ENCODE results near the gene CAPZB. TPM values are rescaled to one million over a fixed set of nuclear protein-coding genes. Genes with fewer than 3 reads are reported as not detected.

Gene CAPZB
- total RNA-seq, 1 donor from 2014 or later, result 403 TPM

- peak overlapping the region; percentile 95 for H3K27ac Mint-ChIP-seq (ENCODE audit: unreplicated experiment)
- H3K4me3 Mint-ChIP-seq (ENCODE audit: unreplicated experiment), result peak overlapping the region; percentile 62
- H3K36me3 Mint-ChIP-seq (ENCODE audit: unreplicated experiment), result peaks cover 4% of the 10 kb centered on the region
- TF ChIP-seq CTCF (IDR thresholded peaks at IDR 0.05), result peak; percentile 90
- peaks cover 73% of the 10 kb centered on the region for H3K4me1 Mint-ChIP-seq (ENCODE audit: unreplicated experiment)
- no peaks in the 10 kb centered on the region for H3K9me3 Mint-ChIP-seq (ENCODE audit: unreplicated experiment)
- H3K27me3 Mint-ChIP-seq (ENCODE audit: unreplicated experiment), result no peaks in the 10 kb centered on the region
- peak; percentile 87 for DNase-seq (ENCODE audit: extremely low spot score, unreplicated experiment)
These were observed 94.3 kb downstream of the CAPZB start for GRCh38 chr1:19390901-19391595.

- Mint-ChIP-seq H3K36me3 (ENCODE audit: unreplicated experiment) (peaks cover 6% of the 10 kb centered on the region), H3K4me3 (ENCODE audit: unreplicated experiment) (peak overlapping the region; percentile 10)
These were observed 95.0 kb downstream of the CAPZB start for GRCh38 chr1:19390166-19390850.

GRCh38 chr1:19388980-19389379, 96.4 kb downstream of the CAPZB start:
- Mint-ChIP-seq H3K36me3 (ENCODE audit: unreplicated experiment) (peaks cover 6% of the 10 kb centered on the region), H3K4me1 (ENCODE audit: unreplicated experiment) (peaks cover 82% of the 10 kb centered on the region), H3K27ac (ENCODE audit: unreplicated experiment) (no peak overlapping the region), H3K27me3 (ENCODE audit: unreplicated experiment) (no peaks in the 10 kb centered on the region), H3K9me3 (ENCODE audit: unreplicated experiment) (no peaks in the 10 kb centered on the region), H3K4me3 (ENCODE audit: unreplicated experiment) (no peak overlapping the region)
- no peak for DNase-seq (ENCODE audit: extremely low spot score, unreplicated experiment)
- no peak for TF ChIP-seq CTCF (IDR thresholded peaks at IDR 0.05)

More at GRCh38 chr1:19390166-19390850, 95.0 kb downstream of the CAPZB start:
- DNase-seq (ENCODE audit: extremely low spot score, unreplicated experiment), result no peak
- H3K27ac Mint-ChIP-seq (ENCODE audit: unreplicated experiment), result peak overlapping the region; percentile 95
- H3K27me3 Mint-ChIP-seq (ENCODE audit: unreplicated experiment), result no peaks in the 10 kb centered on the region
- TF ChIP-seq CTCF (IDR thresholded peaks at IDR 0.05), result no peak
- H3K9me3 Mint-ChIP-seq (ENCODE audit: unreplicated experiment), result no peaks in the 10 kb centered on the region
- peaks cover 73% of the 10 kb centered on the region for H3K4me1 Mint-ChIP-seq (ENCODE audit: unreplicated experiment)

- Mint-ChIP-seq H3K4me1 (ENCODE audit: unreplicated experiment) (peaks cover 80% of the 10 kb centered on the region), H3K27ac (ENCODE audit: unreplicated experiment) (peak overlapping the region; percentile 84), H3K27me3 (ENCODE audit: unreplicated experiment) (no peaks in the 10 kb centered on the region), H3K36me3 (ENCODE audit: unreplicated experiment) (peaks cover 13% of the 10 kb centered on the region), H3K9me3 (ENCODE audit: unreplicated experiment) (no peaks in the 10 kb centered on the region), H3K4me3 (ENCODE audit: unreplicated experiment) (no peak overlapping the region)
- TF ChIP-seq CTCF (IDR thresholded peaks at IDR 0.05), result no peak
- DNase-seq (ENCODE audit: extremely low spot score, unreplicated experiment), result no peak
These were observed 98.3 kb downstream of the CAPZB start for GRCh38 chr1:19387045-19387467.

GRCh38 chr1:19385869-19386591, 99.3 kb downstream of the CAPZB start:
- H3K4me3 Mint-ChIP-seq (ENCODE audit: unreplicated experiment), result no peak overlapping the region
- no peaks in the 10 kb centered on the region for H3K9me3 Mint-ChIP-seq (ENCODE audit: unreplicated experiment)
- peaks cover 14% of the 10 kb centered on the region for H3K36me3 Mint-ChIP-seq (ENCODE audit: unreplicated experiment)
- H3K4me1 Mint-ChIP-seq (ENCODE audit: unreplicated experiment), result peaks cover 70% of the 10 kb centered on the region
- no peaks in the 10 kb centered on the region for H3K27me3 Mint-ChIP-seq (ENCODE audit: unreplicated experiment)
- TF ChIP-seq CTCF (IDR thresholded peaks at IDR 0.05), result no peak
- H3K27ac Mint-ChIP-seq (ENCODE audit: unreplicated experiment), result peak overlapping the region; percentile 84
- DNase-seq (ENCODE audit: extremely low spot score, unreplicated experiment), result no peak

Measured in osteocyte (in vitro differentiated cells).